Sigmoid colon (tissue), 7 donors: ENCODE measurements around the gene SETBP1. TPM values are rescaled to one million over a fixed set of nuclear protein-coding genes. Genes with fewer than 3 reads are reported as not detected.

Experiments used
- DNase-seq: peaks from one replicate; pipeline ENCODE4 v3.0.0-alpha.2; 2019
- H3K27ac ChIP-seq, 4 donors: fragments of 200-600 bp; sonication (generic); one replicate each; pipeline ENCODE4 v1.5.1; 2016 to 2019; ENCODE audit warnings: mild to moderate bottlenecking in 1 of 4
- H3K27me3 ChIP-seq, 3 donors: fragments of 200-600 bp; sonication (generic); one replicate each; pipeline ENCODE4 v1.5.1; 2019; ENCODE audit warnings: mild to moderate bottlenecking in 1 of 3
- H3K36me3 ChIP-seq, 4 donors: fragments of 200-600 bp; sonication (generic); one replicate each; pipeline ENCODE4 v1.5.1; 2016 to 2019
- H3K4me1 ChIP-seq, 4 donors: fragments of 200-600 bp; sonication (generic); one replicate each; pipeline ENCODE4 v1.5.1; 2017 to 2019
- H3K4me3 ChIP-seq, 4 donors: fragments of 200-600 bp; sonication (generic); one replicate each; pipeline ENCODE4 v1.5.1; 2017 to 2019; ENCODE audit warnings: mild to moderate bottlenecking in 2 of 4, moderate library complexity in 1 of 4
- H3K9me3 ChIP-seq, 4 donors: fragments of 200-600 bp in 3 of 4; sonication (generic) in 3 of 4; one replicate each; pipeline versions ENCODE4 v1.5.1 to v1.6.1; 2013 to 2019
- CTCF ChIP-seq, 4 experiments: fragments of 450-650 bp in 3 of 4; fragments of 200-600 bp in 1 of 4; IDR thresholded peaks; one replicate each; pipeline ENCODE4 v1.5.1; 2016 to 2019; ENCODE audit warnings: antibody characterized with exemption in 4 of 4, mild to moderate bottlenecking in 3 of 4, moderate library complexity in 2 of 4
- EP300 ChIP-seq, 4 donors: sonication (generic); formaldehyde crosslinking; IDR thresholded peaks; one replicate each; pipeline ENCODE4 v1.6.1; 2017; ENCODE audit warnings: antibody characterized with exemption in 4 of 4
- POLR2A ChIP-seq, 2 donors: fragments of 450-650 bp; IDR thresholded peaks; one replicate each; pipeline ENCODE4 v1.6.1; 2016; ENCODE audit warnings: antibody characterized with exemption in 2 of 2, mild to moderate bottlenecking in 2 of 2, moderate library complexity in 2 of 2
- POLR2AphosphoS5 ChIP-seq, 4 donors: sonication (generic); formaldehyde crosslinking; IDR thresholded peaks; one replicate each; pipeline ENCODE4 v1.6.1; 2017; ENCODE audit warnings: antibody characterized with exemption in 4 of 4
- WGBS, 2 donors: extraction: QIAGEN DNeasy Blood & Tissue Kit; methylation state at CpG; one replicate each; pipeline ENCODE4 v1.1.7; 2013; 5-methylcytosine and 5-hydroxymethylcytosine counted together
- intact Hi-C: fragments of 100-400 bp; cut with DNase I; formaldehyde crosslinking; loops from one replicate; pipeline ENCODE4 v1.15.1; 2023
- polyA plus RNA-seq, 3 donors: library from polyadenylated mRNA; stranded (reverse); fragments of 200-250 nt; gene quantifications; one replicate each; pipeline ENCODE4 v1.2.3, GENCODE V29; 2013
- total RNA-seq, 4 donors: library from RNA; depleted of rRNA; stranded (reverse); fragments of >200 nt; gene quantifications; one replicate each; pipeline ENCODE4 v1.1.0, GENCODE V29; 2016
- donor health status: healthy with polysubstance abuse.
- donor health status: Bipolar disorder and iron deficiency.
- donor health status: healthy.

SETBP1 gene
- total and polyA plus RNA-seq, 7 donors: 0.69 to 100 (median 67.9) TPM

GRCh38 chr18:44957461-44957860 is 276.8 kb downstream of the SETBP1 start:
- Histone ChIP-seq H3K4me3 (no peak overlapping the region), H3K9me3 (no peaks in the 10 kb centered on the region), H3K4me1 (peaks cover 0 to 32% (median 23%) of the 10 kb centered on the region in 4 donors), H3K27me3 (no peaks in the 10 kb centered on the region), H3K36me3 (peaks cover 0 to 10% (median 5%) of the 10 kb centered on the region in 4 donors), H3K27ac (no peak overlapping the region)
- WGBS, 2 donors: 89 to 92% methylated on average over 2 of the region's 2 CpGs
- no peak for TF ChIP-seq EP300 (IDR thresholded peaks at IDR 0.05)
- TF ChIP-seq POLR2AphosphoS5 (IDR thresholded peaks at IDR 0.05): no peak
- TF ChIP-seq POLR2A (IDR thresholded peaks at IDR 0.05): no peak
- no peak for TF ChIP-seq CTCF (IDR thresholded peaks at IDR 0.05)
- no peak for DNase-seq
- intact Hi-C loops: no loop called here

- H3K27ac ChIP-seq: no peak overlapping the region
- intact Hi-C loops: no loop called here
- peaks cover 0 to 4% (median 4%) of the 10 kb centered on the region in 4 donors for H3K36me3 ChIP-seq
- 96 to 97% methylated on average over 1 of the region's 1 CpG for WGBS, 2 donors
- TF ChIP-seq CTCF (IDR thresholded peaks at IDR 0.05) (no peak), EP300 (IDR thresholded peaks at IDR 0.05) (no peak), POLR2A (IDR thresholded peaks at IDR 0.05) (no peak), POLR2AphosphoS5 (IDR thresholded peaks at IDR 0.05) (no peak)
- no peak overlapping the region for H3K4me3 ChIP-seq
- H3K9me3 ChIP-seq: no peaks in the 10 kb centered on the region
- no peaks in the 10 kb centered on the region for H3K27me3 ChIP-seq
- DNase-seq: no peak
- H3K4me1 ChIP-seq: peaks cover 0 to 32% (median 23%) of the 10 kb centered on the region in 4 donors
Observed at GRCh38 chr18:44958040-44958439, 277.4 kb downstream of the SETBP1 start.

GRCh38 chr18:44958455-44958854 is 277.8 kb downstream of the SETBP1 start:
- intact Hi-C loops: no loop called here
- TF ChIP-seq EP300 (IDR thresholded peaks at IDR 0.05): no peak
- no peak for TF ChIP-seq CTCF (IDR thresholded peaks at IDR 0.05)
- no peak for TF ChIP-seq POLR2AphosphoS5 (IDR thresholded peaks at IDR 0.05)
- no peak for TF ChIP-seq POLR2A (IDR thresholded peaks at IDR 0.05)
- H3K4me1 ChIP-seq: peaks cover 0 to 32% (median 23%) of the 10 kb centered on the region in 4 donors
- no peaks in the 10 kb centered on the region for H3K9me3 ChIP-seq
- H3K27me3 ChIP-seq: no peaks in the 10 kb centered on the region
- no peak overlapping the region for H3K4me3 ChIP-seq
- DNase-seq: no peak
- peaks cover 0 to 4% (median 2%) of the 10 kb centered on the region in 4 donors for H3K36me3 ChIP-seq
- H3K27ac ChIP-seq: no peak overlapping the region

GRCh38 chr18:44959013-44959412 is 278.3 kb downstream of the SETBP1 start:
- H3K36me3 ChIP-seq: peaks cover 0 to 4% (median 2%) of the 10 kb centered on the region in 4 donors
- WGBS, 2 donors: 95 to 96% methylated on average over 2 of the region's 2 CpGs
- H3K9me3 ChIP-seq: no peaks in the 10 kb centered on the region
- no peak overlapping the region for H3K27ac ChIP-seq
- H3K4me3 ChIP-seq: no peak overlapping the region
- no peaks in the 10 kb centered on the region for H3K27me3 ChIP-seq
- no peak for DNase-seq
- H3K4me1 ChIP-seq: peaks cover 0 to 32% (median 23%) of the 10 kb centered on the region in 4 donors
- TF ChIP-seq POLR2A (IDR thresholded peaks at IDR 0.05): no peak
- no peak for TF ChIP-seq CTCF (IDR thresholded peaks at IDR 0.05)
- no peak for TF ChIP-seq EP300 (IDR thresholded peaks at IDR 0.05)
- TF ChIP-seq POLR2AphosphoS5 (IDR thresholded peaks at IDR 0.05): no peak
- intact Hi-C loops: no loop called here

- no peaks in the 10 kb centered on the region for H3K27me3 ChIP-seq
- H3K27ac ChIP-seq: no peak overlapping the region
- TF ChIP-seq POLR2AphosphoS5 (IDR thresholded peaks at IDR 0.05) (no peak), POLR2A (IDR thresholded peaks at IDR 0.05) (no peak), CTCF (IDR thresholded peaks at IDR 0.05) (no peak), EP300 (IDR thresholded peaks at IDR 0.05) (no peak)
- 22 to 72% methylated on average over 2 of the region's 2 CpGs for WGBS, 2 donors
- no peaks in the 10 kb centered on the region for H3K9me3 ChIP-seq
- H3K4me1 ChIP-seq: peaks cover 0 to 36% (median 20%) of the 10 kb centered on the region in 4 donors
- peaks cover 0 to 4% (median 0%) of the 10 kb centered on the region in 4 donors for H3K36me3 ChIP-seq
- intact Hi-C loops: no loop called here
- H3K4me3 ChIP-seq: no peak overlapping the region
- no peak for DNase-seq
Observed at GRCh38 chr18:44960580-44960979, 279.9 kb downstream of the SETBP1 start.
